Suppressor macrophage (primary cell): ENCODE results near the gene VSIG2.
A peak's percentile ranks its signal among the peaks of the same experiment; 100 is the strongest.

Experiments
- DNase-seq, 4 experiments: peaks; one replicate each; pipeline ENCODE4 v3.0.0-alpha.2; 2020 to 2022

VSIG2 gene

GRCh38 chr11:124748481-124749343 is 3.3 kb downstream of the VSIG2 start:
- peak in 3 of 4 experiments; percentile 43 to 52 (median 45) for DNase-seq

- no peak for DNase-seq
Measured at GRCh38 chr11:124748100-124748418, 4.0 kb downstream of the VSIG2 start.

- DNase-seq = no peak
Measured at GRCh38 chr11:124747406-124748099, 4.5 kb downstream of the VSIG2 start.

GRCh38 chr11:124746621-124747243 is 5.3 kb downstream of the VSIG2 start:
- DNase-seq = peak; percentile 64 to 86 (median 82)

- DNase-seq = peak in 2 of 4 experiments; percentile 26 to 35
Measured at GRCh38 chr11:124745835-124746620, 6.0 kb downstream of the VSIG2 start.

GRCh38 chr11:124745270-124745834 is 6.7 kb downstream of the VSIG2 start:
- no peak for DNase-seq

- DNase-seq = no peak
Measured at GRCh38 chr11:124743050-124743449, 9.0 kb downstream of the VSIG2 start.

- no peak for DNase-seq
Measured at GRCh38 chr11:124742555-124742954, 9.5 kb downstream of the VSIG2 start.

GRCh38 chr11:124740277-124740882 is 11.7 kb downstream of the VSIG2 start:
- peak; percentile 68 to 84 (median 82) for DNase-seq

- DNase-seq = peak; percentile 80 to 92 (median 88)
Measured at GRCh38 chr11:124739479-124740276, 12.4 kb downstream of the VSIG2 start, which contains the start of gene NRGN. Gene NRGN (plus strand): TSS chr11:124739942. CDS start chr11:124740085, 143 bp downstream.

GRCh38 chr11:124738713-124739478 is 13.2 kb downstream of the VSIG2 start:
- no peak for DNase-seq

- DNase-seq = peak in 2 of 4 experiments; percentile 41 to 42
Measured at GRCh38 chr11:124737638-124738305, 14.3 kb downstream of the VSIG2 start.

- DNase-seq = peak; percentile 57 to 73 (median 70)
Measured at GRCh38 chr11:124736736-124737135, 15.3 kb downstream of the VSIG2 start.

- DNase-seq = peak; percentile 43 to 78 (median 68)
Measured at GRCh38 chr11:124732230-124732629, 19.8 kb downstream of the VSIG2 start.

GRCh38 chr11:124729571-124729970 is 22.5 kb downstream of the VSIG2 start:
- no peak for DNase-seq

- no peak for DNase-seq
Measured at GRCh38 chr11:124728134-124728533, 23.9 kb downstream of the VSIG2 start.

- DNase-seq = no peak
Measured at GRCh38 chr11:124727474-124727873, 24.6 kb downstream of the VSIG2 start.

- DNase-seq = peak; percentile 28 to 60 (median 48)
Measured at GRCh38 chr11:124725719-124726105, 26.3 kb downstream of the VSIG2 start.

- no peak for DNase-seq
Measured at GRCh38 chr11:124724979-124725718, 26.9 kb downstream of the VSIG2 start.
